ENCODE data around the gene MCAT. TPM values are rescaled to one million over a fixed set of nuclear protein-coding genes. Genes with fewer than 3 reads are reported as not detected.

The MCAT gene
- total and polyA plus RNA-seq, 12 donors: 12.8 to 33.4 (median 15.3) TPM

- peaks cover 0 to 24% (median 10%) of the 10 kb centered on the region in 9 donors for H3K36me3 ChIP-seq
- DNase-seq: no peak
- 81 to 82% methylated on average over 12 of the region's 12 CpGs for WGBS, 2 donors
Observed at GRCh38 chr22:43183496-43184277, 40.5 kb upstream of the MCAT start.

GRCh38 chr22:43182726-43183125, 39.5 kb upstream of the MCAT start:
- Histone ChIP-seq H3K4me1 (peaks cover 2 to 27% (median 15%) of the 10 kb centered on the region in 9 donors), H3K9me3 (no peaks in the 10 kb centered on the region), H3K36me3 (peaks cover 0 to 28% (median 11%) of the 10 kb centered on the region in 9 donors), H3K27ac (no peak overlapping the region), H3K27me3 (no peaks in the 10 kb centered on the region), H3K4me3 (no peak overlapping the region)
- TF ChIP-seq CTCF (IDR thresholded peaks at IDR 0.05): no peak
- WGBS, 2 donors: 95 to 97% methylated on average over 17 of the region's 17 CpGs
- ATAC-seq (no peak), DNase-seq (no peak)
- intact Hi-C loops (cut with DNase I): no loop called here

More at GRCh38 chr22:43183496-43184277, 40.5 kb upstream of the MCAT start:
- H3K9me3 ChIP-seq: no peaks in the 10 kb centered on the region
- no peaks in the 10 kb centered on the region for H3K27me3 ChIP-seq
- ATAC-seq: no peak
- H3K27ac ChIP-seq: no peak overlapping the region
- no peak for TF ChIP-seq CTCF (IDR thresholded peaks at IDR 0.05)
- no peak overlapping the region for H3K4me3 ChIP-seq
- H3K4me1 ChIP-seq: peaks cover 2 to 34% (median 18%) of the 10 kb centered on the region in 9 donors
- intact Hi-C loops (cut with DNase I): no loop called here

GRCh38 chr22:43182118-43182517, 38.9 kb upstream of the MCAT start:
- Histone ChIP-seq H3K9me3 (no peaks in the 10 kb centered on the region), H3K27ac (no peak overlapping the region), H3K4me1 (peaks cover 2 to 27% (median 14%) of the 10 kb centered on the region in 9 donors), H3K27me3 (no peaks in the 10 kb centered on the region), H3K4me3 (no peak overlapping the region), H3K36me3 (peaks cover 0 to 29% (median 11%) of the 10 kb centered on the region in 9 donors)
- WGBS, 2 donors: 95 to 96% methylated on average over 10 of the region's 10 CpGs
- intact Hi-C loops (cut with DNase I): no loop called here
- DNase-seq (no peak), ATAC-seq (no peak)
- TF ChIP-seq CTCF (IDR thresholded peaks at IDR 0.05): no peak

- H3K9me3 ChIP-seq: no peaks in the 10 kb centered on the region
- TF ChIP-seq CTCF (IDR thresholded peaks at IDR 0.05): no peak
- no peak overlapping the region for H3K4me3 ChIP-seq
- ATAC-seq (no peak), DNase-seq (no peak)
- H3K36me3 ChIP-seq: peaks cover 0 to 33% (median 11%) of the 10 kb centered on the region in 9 donors
- intact Hi-C loops (cut with DNase I): no loop called here
- H3K27me3 ChIP-seq: no peaks in the 10 kb centered on the region
- peaks cover 2 to 27% (median 13%) of the 10 kb centered on the region in 9 donors for H3K4me1 ChIP-seq
- no peak overlapping the region for H3K27ac ChIP-seq
- 94 to 96% methylated on average over 13 of the region's 13 CpGs for WGBS, 2 donors
Observed at GRCh38 chr22:43181321-43182076, 38.3 kb upstream of the MCAT start.

Measured in heart right ventricle (tissue), 16 donors.